OCI-LY1 (cell line): ENCODE results near the gene PRAMEF2.
"Not testable (repeated sequence)": the region's sequence is repeated elsewhere in the genome, so short reads cannot be mapped to it uniquely, and the experiment has no call there.

Experiments used
- H2AFZ ChIP-seq: fragments of 200-600 bp; sonication (generic), shearing (Covaris generic); 2 replicates; pipeline ENCODE4 v1.6.0; 2014; ENCODE audit warnings: antibody characterized with exemption, mild to moderate bottlenecking, low read length
- H3F3A ChIP-seq: fragments of 200-600 bp; sonication (generic), shearing (Covaris generic); 2 replicates; pipeline ENCODE4 v1.6.0; 2014; ENCODE audit warnings: mild to moderate bottlenecking, antibody characterized with exemption, low read length, moderate library complexity; ENCODE audit not compliant: insufficient read depth
- H3K27ac ChIP-seq: fragments of 200-600 bp; sonication (generic); 2 replicates; pipeline ENCODE4 v1.5.1; 2014; ENCODE audit warnings: low read length, mixed run types, mild to moderate bottlenecking, low read depth; ENCODE audit not compliant: poor library complexity, severe bottlenecking
- H3K27me3 ChIP-seq: fragments of 200-600 bp; sonication (generic); 2 replicates; pipeline ENCODE4 v1.6.0; 2014; ENCODE audit warnings: antibody characterized with exemption, mild to moderate bottlenecking, low read length, moderate library complexity; ENCODE audit not compliant: insufficient read depth
- H3K36me3 ChIP-seq: fragments of 200-600 bp; sonication (generic); 2 replicates; pipeline ENCODE4 v1.6.1; 2014; ENCODE audit warnings: mild to moderate bottlenecking, antibody characterized with exemption, low read length, moderate library complexity, mixed read lengths; ENCODE audit not compliant: insufficient read depth
- H3K4me1 ChIP-seq: fragments of 200-600 bp; sonication (generic); 2 replicates; pipeline ENCODE4 v1.5.1; 2014; ENCODE audit warnings: mild to moderate bottlenecking, low read length, moderate library complexity; ENCODE audit not compliant: insufficient read depth, severe bottlenecking
- H3K4me2 ChIP-seq: fragments of 200-600 bp; sonication (generic), shearing (Covaris generic); 2 replicates; pipeline ENCODE4 v1.6.1; 2014; ENCODE audit warnings: low read length
- H3K4me3 ChIP-seq: fragments of 200-600 bp; sonication (generic); 2 replicates; pipeline ENCODE4 v1.5.1; 2014; ENCODE audit warnings: low read length, low read depth, mild to moderate bottlenecking, mixed read lengths; ENCODE audit not compliant: poor library complexity, severe bottlenecking
- H3K79me2 ChIP-seq: fragments of 200-600 bp; shearing (Covaris generic); 2 replicates; pipeline ENCODE4 v1.6.1; 2016; ENCODE audit warnings: mixed run types, low read length, mixed read lengths; ENCODE audit not compliant: insufficient read depth
- H3K9ac ChIP-seq: fragments of 200-600 bp; sonication (generic), shearing (Covaris generic); 2 replicates; pipeline ENCODE4 v1.6.1; 2014; ENCODE audit warnings: mild to moderate bottlenecking, low read length, mixed read lengths
- H3K9me2 ChIP-seq: fragments of 200-600 bp; sonication (generic), shearing (Covaris generic); 2 replicates; pipeline ENCODE4 v1.6.1; 2014; ENCODE audit warnings: low read depth, mild to moderate bottlenecking, low read length, mixed read lengths
- H3K9me3 ChIP-seq: fragments of 200-600 bp; shearing (Covaris generic); 2 replicates; pipeline ENCODE4 v1.6.1; 2014; ENCODE audit warnings: low read length, mixed read lengths
- H4K20me1 ChIP-seq: fragments of 200-600 bp; sonication (generic), shearing (Covaris generic); 2 replicates; pipeline ENCODE4 v1.6.0; 2016; ENCODE audit warnings: mild to moderate bottlenecking, low read length; ENCODE audit not compliant: insufficient read depth
- CTCF ChIP-seq: fragments of 200-600 bp; sonication (generic), shearing (Covaris generic); IDR thresholded peaks from 2 replicates; pipeline ENCODE4 v1.5.1; 2017; ENCODE audit warnings: mild to moderate bottlenecking, antibody characterized with exemption, low read length, moderate library complexity, mixed read lengths
- EZH2 ChIP-seq: fragments of 200-600 bp; sonication (generic), shearing (Covaris generic); IDR thresholded peaks from 2 replicates; pipeline ENCODE4 v1.8.0; 2017; ENCODE audit warnings: borderline replicate concordance, mixed run types, mild to moderate bottlenecking, antibody characterized with exemption, low read length, moderate library complexity, mixed read lengths

Gene PRAMEF2

GRCh38 chr1:12851779-12852178, 5.1 kb upstream of the PRAMEF2 start:
- Histone ChIP-seq H3K9me2 (no peaks in the 10 kb centered on the region), H3K4me3 (no peak overlapping the region), H3K27me3 (no peaks in the 10 kb centered on the region), H4K20me1 (no peaks in the 10 kb centered on the region), H3K9ac (no peak overlapping the region), H3F3A (no peaks in the 10 kb centered on the region), H3K9me3 (no peaks in the 10 kb centered on the region), H3K4me1 (no peaks in the 10 kb centered on the region), H3K27ac (no peak overlapping the region), H3K4me2 (no peak overlapping the region), H2AFZ (no peak overlapping the region), H3K36me3 (no peaks in the 10 kb centered on the region), H3K79me2 (no peaks in the 10 kb centered on the region)
- TF ChIP-seq CTCF (no peak), EZH2 (no peak)

- H3K4me3 ChIP-seq, H3K4me2 ChIP-seq, H3K4me1 ChIP-seq, H3K27ac ChIP-seq, H3F3A ChIP-seq, H3K27me3 ChIP-seq, H3K9me3 ChIP-seq, H4K20me1 ChIP-seq, H3K79me2 ChIP-seq, H3K9ac ChIP-seq, H2AFZ ChIP-seq, H3K36me3 ChIP-seq, H3K9me2 ChIP-seq: not testable (repeated sequence)
Measured at GRCh38 chr1:12863131-12863880, 6.4 kb downstream of the PRAMEF2 start.

- not testable (repeated sequence) for H3K36me3 ChIP-seq, H3K79me2 ChIP-seq, H3K4me3 ChIP-seq, H3K27me3 ChIP-seq, H3K4me2 ChIP-seq, H2AFZ ChIP-seq, H3K27ac ChIP-seq, H3F3A ChIP-seq, H3K9me3 ChIP-seq, H3K9ac ChIP-seq, H3K9me2 ChIP-seq, H4K20me1 ChIP-seq, H3K4me1 ChIP-seq
Measured at GRCh38 chr1:12878453-12878852, 21.6 kb downstream of the PRAMEF2 start.

GRCh38 chr1:12886101-12886500, 29.2 kb downstream of the PRAMEF2 start, which contains the start of gene PRAMEF4:
Gene PRAMEF4 (minus strand): TSS chr1:12886201. CDS start chr1:12883394, 2,807 bp downstream.
- H3K36me3 ChIP-seq, H3K9ac ChIP-seq: not testable (repeated sequence)

GRCh38 chr1:12898170-12898569, 41.3 kb downstream of the PRAMEF2 start, which contains the start of gene PRAMEF10:
Gene PRAMEF10 (minus strand): TSS chr1:12898270. CDS start chr1:12895847, 2,423 bp downstream.
- not testable (repeated sequence) for H3K4me2 ChIP-seq, H3F3A ChIP-seq, H3K4me3 ChIP-seq, H3K79me2 ChIP-seq, H3K4me1 ChIP-seq, H3K9me3 ChIP-seq, H3K36me3 ChIP-seq, H2AFZ ChIP-seq, H3K9ac ChIP-seq, H4K20me1 ChIP-seq, H3K9me2 ChIP-seq, H3K27ac ChIP-seq, H3K27me3 ChIP-seq

More at GRCh38 chr1:12886101-12886500, 29.2 kb downstream of the PRAMEF2 start, which contains the start of gene PRAMEF4:
- not testable (repeated sequence) for H3K79me2 ChIP-seq, H3F3A ChIP-seq, H3K9me2 ChIP-seq, H3K4me2 ChIP-seq, H4K20me1 ChIP-seq, H3K4me1 ChIP-seq, H2AFZ ChIP-seq, H3K27me3 ChIP-seq, H3K9me3 ChIP-seq, H3K27ac ChIP-seq, H3K4me3 ChIP-seq

- H3K27ac ChIP-seq, H3K9me2 ChIP-seq, H3K9ac ChIP-seq, H3K4me1 ChIP-seq, H3K4me3 ChIP-seq, H3K79me2 ChIP-seq, H3K4me2 ChIP-seq, H2AFZ ChIP-seq, H3K27me3 ChIP-seq, H4K20me1 ChIP-seq, H3K36me3 ChIP-seq, H3K9me3 ChIP-seq, H3F3A ChIP-seq: not testable (repeated sequence)
Measured at GRCh38 chr1:12899186-12899585, 42.3 kb downstream of the PRAMEF2 start.
